OCI-LY7 (cell line): ENCODE data around the gene TP63. TPM values are rescaled to one million over a fixed set of nuclear protein-coding genes. Genes with fewer than 3 reads are reported as not detected.

Experiments used
- BruUV-seq: library from RNA; stranded (reverse); fragments of 400-500 nt; replicated peaks from 2 replicates; lab custom pipeline; 2021; lab: Mats Ljungman, UMichigan
- CTCF ChIA-PET: fragments of 300-600 bp; sonication (Branson Sonifier 250); formaldehyde crosslinking; loops from one replicate; lab custom pipeline; 2022; ENCODE audit warnings: antibody characterized with exemption; ENCODE audit not compliant: unreplicated experiment; lab: Charles Lee
- POLR2A ChIA-PET: fragments of 300-600 bp; sonication (Branson Sonifier 250); formaldehyde crosslinking; loops from one replicate; lab custom pipeline; 2022; ENCODE audit warnings: antibody characterized with exemption; lab: Charles Lee
- DNase-seq: peaks from one replicate; pipeline ENCODE4 v3.0.0-alpha.2; 2015; ENCODE audit warnings: low spot score
- H2AFZ ChIP-seq: fragments of 200-600 bp; sonication (generic), shearing (Covaris generic); 2 replicates; pipeline ENCODE4 v1.6.1; 2014; ENCODE audit warnings: mild to moderate bottlenecking, antibody characterized with exemption, low read length, moderate library complexity
- H3K27ac ChIP-seq: fragments of 200-600 bp; sonication (generic); 2 replicates; pipeline ENCODE4 v1.5.1; 2014; ENCODE audit warnings: mixed run types, low read depth, mild to moderate bottlenecking, moderate library complexity, low read length, inconsistent platforms; ENCODE audit not compliant: poor library complexity, severe bottlenecking
- H3K36me3 ChIP-seq: fragments of 200-600 bp; sonication (generic); 2 replicates; pipeline ENCODE4 v1.6.1; 2014; ENCODE audit warnings: mild to moderate bottlenecking, antibody characterized with exemption, low read length, moderate library complexity, mixed read lengths; ENCODE audit not compliant: insufficient read depth
- H3K4me1 ChIP-seq: fragments of 200-600 bp; sonication (generic); 2 replicates; pipeline ENCODE4 v1.5.1; 2014; ENCODE audit warnings: mild to moderate bottlenecking, low read length; ENCODE audit not compliant: insufficient read depth, poor library complexity, severe bottlenecking
- H3K4me2 ChIP-seq: fragments of 200-600 bp; sonication (generic); 2 replicates; pipeline ENCODE4 v1.6.1; 2014; ENCODE audit warnings: mild to moderate bottlenecking, low read length
- H3K4me3 ChIP-seq: fragments of 200-600 bp; sonication (generic); 2 replicates; pipeline ENCODE4 v1.5.1; 2014; ENCODE audit warnings: mild to moderate bottlenecking, low read depth, low read length; ENCODE audit not compliant: poor library complexity, severe bottlenecking
- H3K79me2 ChIP-seq: fragments of 200-600 bp; sonication (generic); 2 replicates; pipeline ENCODE4 v1.6.1; 2016; ENCODE audit warnings: low read depth, mild to moderate bottlenecking, low read length, moderate library complexity, mixed read lengths; ENCODE audit not compliant: insufficient read depth
- H3K9me2 ChIP-seq: fragments of 200-600 bp; sonication (generic); 2 replicates; pipeline ENCODE4 v1.6.1; 2016; ENCODE audit warnings: mild to moderate bottlenecking, low read length, mixed read lengths; ENCODE audit not compliant: insufficient read depth
- H3K9me3 ChIP-seq: fragments of 200-600 bp; sonication (generic); 2 replicates; pipeline ENCODE4 v1.6.1; 2014; ENCODE audit warnings: mild to moderate bottlenecking, mixed run types, low read length, mixed read lengths
- H4K20me1 ChIP-seq: fragments of 200-600 bp; sonication (generic); 2 replicates; pipeline ENCODE4 v1.6.1; 2014; ENCODE audit warnings: mild to moderate bottlenecking, antibody characterized with exemption, low read length, moderate library complexity, mixed read lengths; ENCODE audit not compliant: insufficient read depth
- CTCF ChIP-seq: fragments of 200-600 bp; sonication (generic); conservative IDR thresholded peaks from 2 replicates; pipeline ENCODE4 v1.5.1; 2014; ENCODE audit warnings: mild to moderate bottlenecking, antibody characterized with exemption, low read length, moderate library complexity, mixed read lengths
- EZH2phosphoT487 ChIP-seq: fragments of 200-600 bp; sonication (generic); IDR thresholded peaks from 2 replicates; pipeline ENCODE4 v1.6.1; 2018; ENCODE audit warnings: low read depth, borderline replicate concordance, mild to moderate bottlenecking, mixed run types, antibody characterized with exemption, low read length, moderate library complexity, mixed read lengths
- intact Hi-C: fragments of 100-400 bp; cut with micrococcal nuclease; formaldehyde crosslinking; loops from one replicate; pipeline ENCODE4 v1.10.0; 2022; ENCODE audit not compliant: unreplicated experiment
- total RNA-seq, 2 experiments: library from RNA; depleted of rRNA in 1 of 2; stranded (reverse); fragments of >200 nt in 1 of 2; shearing (Covaris generic) in 1 of 2; gene quantifications; 2 replicates each; pipeline ENCODE4 v1.2.3, GENCODE V29; 2014 to 2022

Gene TP63
- total RNA-seq, 2 experiments from 2014 or later, result 0.16 to 1.1 TPM

- ChIA-PET CTCF (no interaction called here), POLR2A (no interaction called here)
- Histone ChIP-seq H3K4me3 (no peak overlapping the region), H4K20me1 (no peaks in the 10 kb centered on the region), H3K36me3 (no peaks in the 10 kb centered on the region), H3K9me3 (no peaks in the 10 kb centered on the region), H3K79me2 (no peaks in the 10 kb centered on the region), H3K4me1 (no peaks in the 10 kb centered on the region), H3K9me2 (no peaks in the 10 kb centered on the region), H3K27ac (no peak overlapping the region), H3K4me2 (no peak overlapping the region), H2AFZ (no peak overlapping the region)
- no peak for DNase-seq
- no TSS peak for BruUV-seq
- intact Hi-C loops, result no loop called here
- TF ChIP-seq CTCF (no peak), EZH2phosphoT487 (no peak)
These were observed 181.7 kb downstream of the TP63 start for GRCh38 chr3:189812806-189813465.

GRCh38 chr3:189813647-189814240 lies 182.6 kb downstream of the TP63 start:
- intact Hi-C loops, result no loop called here
- no peak for DNase-seq
- BruUV-seq, result no TSS peak
- Histone ChIP-seq H3K27ac (no peak overlapping the region), H3K4me2 (no peak overlapping the region), H3K4me3 (no peak overlapping the region), H3K79me2 (no peaks in the 10 kb centered on the region), H3K9me2 (no peaks in the 10 kb centered on the region), H3K9me3 (no peaks in the 10 kb centered on the region), H3K4me1 (no peaks in the 10 kb centered on the region), H4K20me1 (no peaks in the 10 kb centered on the region), H2AFZ (no peak overlapping the region), H3K36me3 (no peaks in the 10 kb centered on the region)
- ChIA-PET POLR2A (interaction anchor here (1.4 kb wide), 1 partner anchor 12 kb away, joined by 6 read pairs; no protein-coding TSS in a partner anchor), CTCF (no interaction called here)
- no peak for TF ChIP-seq CTCF
- no peak for TF ChIP-seq EZH2phosphoT487

DNA sequence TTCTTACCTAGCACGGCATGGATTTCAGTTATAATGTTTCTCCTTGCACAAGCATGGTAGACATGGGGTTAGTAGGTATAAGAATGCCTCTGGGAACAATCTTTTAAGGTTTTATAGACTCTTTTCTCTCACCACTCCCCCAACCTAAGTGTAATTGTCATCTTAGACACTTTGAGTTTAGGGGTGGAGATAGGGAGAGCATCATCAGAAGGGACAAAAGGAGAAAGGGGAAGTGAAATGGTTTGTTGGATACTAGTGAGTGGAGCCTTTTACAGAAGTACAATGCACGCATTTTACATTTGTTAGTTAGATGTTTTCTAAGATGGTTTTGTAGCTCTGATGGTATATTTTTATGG lies 189.2 kb downstream of the TP63 start:
- Histone ChIP-seq H2AFZ (0 out of 2 replicates have a peak overlapping the region, but pooled peaks have one; percentile 36), H3K9me3 (no peaks in the 10 kb centered on the region), H3K36me3 (no peaks in the 10 kb centered on the region), H3K9me2 (no peaks in the 10 kb centered on the region), H3K4me1 (no peaks in the 10 kb centered on the region), H3K27ac (no peak overlapping the region), H3K4me2 (no peak overlapping the region), H4K20me1 (no peaks in the 10 kb centered on the region), H3K79me2 (no peaks in the 10 kb centered on the region), H3K4me3 (no peak overlapping the region)
- ChIA-PET CTCF (no interaction called here), POLR2A (no interaction called here)
- TF ChIP-seq CTCF, result no peak
- TF ChIP-seq EZH2phosphoT487, result no peak
- peak; percentile 30 for DNase-seq
- BruUV-seq, result no TSS peak
- intact Hi-C loops, result no loop called here
